GM10266 (cell line): Measurements from ENCODE around the gene JMJD6.
"Not testable (repeated sequence)": the region's sequence is repeated elsewhere in the genome, so short reads cannot be mapped to it uniquely, and the experiment has no call there.

Experiments
- DNase-seq: peaks from one replicate; pipeline ENCODE4 v3.0.0; 2012; ENCODE audit errors: extremely low spot score
- TF ChIP-seq, protein P1 (sequence below): IDR thresholded peaks from 2 replicates; pipeline ENCODE4 v1.5.1; 2012; ENCODE audit warnings: mild to moderate bottlenecking, low read depth; ENCODE audit not compliant: control insufficient read depth, insufficient read depth; ENCODE audit errors: missing control alignments

The JMJD6 gene

DNA sequence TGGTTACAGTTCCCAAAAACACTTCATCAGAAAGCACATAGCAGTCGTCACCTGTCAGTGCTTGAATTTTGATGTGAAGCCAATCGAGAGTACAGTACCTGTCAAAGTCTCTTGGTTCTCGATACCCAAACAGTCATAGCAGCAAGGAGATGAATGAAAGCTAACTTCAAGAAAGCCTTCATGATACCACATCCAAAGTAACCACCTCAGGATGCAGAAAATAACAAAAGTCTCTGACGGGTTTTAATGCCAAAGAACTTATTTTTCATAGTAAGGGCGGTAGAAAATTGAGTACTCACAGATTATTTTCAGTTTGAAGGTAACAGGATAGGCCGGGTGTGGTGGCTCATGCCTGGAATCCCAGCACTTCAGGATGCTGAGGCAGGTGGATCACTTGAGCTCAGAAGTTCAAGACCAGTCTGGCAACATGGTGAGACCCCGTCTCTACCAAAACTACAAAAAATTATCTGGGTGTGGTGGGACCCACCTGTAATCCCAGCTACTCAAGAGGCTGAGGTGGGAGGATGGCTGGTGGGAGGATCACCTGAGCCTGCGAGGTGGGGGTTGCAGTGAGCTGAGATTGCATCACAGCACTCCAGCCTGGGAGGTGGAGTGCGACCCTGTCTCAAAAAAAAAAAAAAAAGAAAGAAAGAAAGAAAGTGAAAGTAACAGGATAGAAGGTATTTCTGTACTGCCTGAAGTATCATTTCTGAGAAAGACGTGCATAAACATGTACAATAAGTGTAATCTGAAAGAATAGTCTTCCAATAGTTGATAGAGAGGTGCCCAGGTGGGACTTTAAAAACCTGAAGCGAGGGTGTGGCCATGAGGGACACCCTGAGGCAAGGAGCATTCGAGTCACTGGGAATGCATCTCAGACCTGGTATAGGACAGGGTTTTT lies 26.9 kb upstream of the JMJD6 start:
- DNase-seq: no peak
- TF ChIP-seq, protein P1, sequence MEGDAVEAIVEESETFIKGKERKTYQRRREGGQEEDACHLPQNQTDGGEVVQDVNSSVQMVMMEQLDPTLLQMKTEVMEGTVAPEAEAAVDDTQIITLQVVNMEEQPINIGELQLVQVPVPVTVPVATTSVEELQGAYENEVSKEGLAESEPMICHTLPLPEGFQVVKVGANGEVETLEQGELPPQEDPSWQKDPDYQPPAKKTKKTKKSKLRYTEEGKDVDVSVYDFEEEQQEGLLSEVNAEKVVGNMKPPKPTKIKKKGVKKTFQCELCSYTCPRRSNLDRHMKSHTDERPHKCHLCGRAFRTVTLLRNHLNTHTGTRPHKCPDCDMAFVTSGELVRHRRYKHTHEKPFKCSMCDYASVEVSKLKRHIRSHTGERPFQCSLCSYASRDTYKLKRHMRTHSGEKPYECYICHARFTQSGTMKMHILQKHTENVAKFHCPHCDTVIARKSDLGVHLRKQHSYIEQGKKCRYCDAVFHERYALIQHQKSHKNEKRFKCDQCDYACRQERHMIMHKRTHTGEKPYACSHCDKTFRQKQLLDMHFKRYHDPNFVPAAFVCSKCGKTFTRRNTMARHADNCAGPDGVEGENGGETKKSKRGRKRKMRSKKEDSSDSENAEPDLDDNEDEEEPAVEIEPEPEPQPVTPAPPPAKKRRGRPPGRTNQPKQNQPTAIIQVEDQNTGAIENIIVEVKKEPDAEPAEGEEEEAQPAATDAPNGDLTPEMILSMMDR: no peak

DNA sequence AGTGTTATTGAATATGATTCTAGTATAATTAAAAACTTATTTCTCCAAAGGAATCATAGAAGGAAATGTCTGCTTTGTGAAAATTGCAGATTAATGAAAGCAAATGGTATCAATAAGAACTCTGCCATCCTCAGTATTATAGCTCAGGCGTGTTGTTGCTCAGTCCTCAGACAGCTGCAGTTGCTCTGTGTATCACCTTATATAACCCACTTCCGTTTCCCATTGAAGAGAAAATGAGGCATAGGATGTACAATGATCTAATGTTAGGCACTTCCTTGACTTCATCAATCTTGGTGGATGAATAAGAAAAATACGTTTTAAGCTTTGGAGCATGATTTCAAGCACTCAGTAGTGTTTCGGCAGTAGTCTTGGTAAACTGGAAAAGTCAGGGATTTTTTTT lies 25.6 kb upstream of the JMJD6 start:
- TF ChIP-seq, protein P1: no peak
- no peak for DNase-seq

DNA sequence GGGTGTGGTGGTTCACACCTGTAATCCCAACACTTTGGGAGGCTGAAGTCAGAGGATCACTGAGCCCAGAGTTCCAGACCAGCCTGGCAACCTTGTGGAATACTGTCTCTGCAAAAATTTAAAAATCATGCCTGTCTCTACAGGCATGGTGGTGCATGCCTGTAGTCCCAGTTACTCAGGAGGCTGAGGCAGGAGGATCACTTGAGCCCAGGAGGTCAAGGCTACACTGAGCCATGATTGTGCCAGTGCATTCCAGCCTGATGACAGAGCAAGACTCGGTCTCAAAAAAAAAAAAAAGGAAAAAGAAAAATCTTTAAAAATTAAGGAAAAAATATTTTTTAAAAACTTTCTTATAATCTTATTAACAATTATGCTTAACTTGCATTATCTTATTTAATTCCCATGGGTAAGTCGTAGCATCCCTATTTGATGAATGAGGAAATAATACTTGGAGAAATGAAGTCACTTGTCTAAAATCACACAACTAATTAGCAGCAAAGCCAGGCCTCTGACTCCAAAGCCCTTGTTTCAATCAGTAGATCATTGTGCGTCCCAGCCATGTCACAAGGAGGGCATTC lies 25.1 kb upstream of the JMJD6 start:
- TF ChIP-seq, protein P1: no peak
- no peak for DNase-seq

DNA sequence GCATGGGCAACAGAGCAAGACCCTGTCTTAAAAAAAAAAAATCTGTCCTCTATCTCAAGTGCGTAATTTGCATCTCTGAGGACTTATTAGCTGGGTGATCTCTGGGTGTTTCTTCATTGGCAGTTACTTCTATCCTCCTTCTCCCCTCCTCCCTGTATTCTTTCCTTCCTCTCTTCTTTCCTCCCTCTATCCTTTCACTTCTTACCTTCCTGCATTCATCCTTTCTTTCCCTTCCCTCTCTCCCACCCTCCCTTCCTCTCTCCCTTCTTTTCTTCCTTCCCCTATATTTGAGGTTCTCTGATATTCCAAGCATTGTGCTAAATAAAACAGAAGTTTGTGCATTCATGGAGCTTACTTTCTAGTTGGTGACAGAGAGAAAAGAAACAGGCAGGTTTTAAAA lies 22.3 kb upstream of the JMJD6 start:
- TF ChIP-seq, protein P1: no peak
- no peak for DNase-seq

DNA sequence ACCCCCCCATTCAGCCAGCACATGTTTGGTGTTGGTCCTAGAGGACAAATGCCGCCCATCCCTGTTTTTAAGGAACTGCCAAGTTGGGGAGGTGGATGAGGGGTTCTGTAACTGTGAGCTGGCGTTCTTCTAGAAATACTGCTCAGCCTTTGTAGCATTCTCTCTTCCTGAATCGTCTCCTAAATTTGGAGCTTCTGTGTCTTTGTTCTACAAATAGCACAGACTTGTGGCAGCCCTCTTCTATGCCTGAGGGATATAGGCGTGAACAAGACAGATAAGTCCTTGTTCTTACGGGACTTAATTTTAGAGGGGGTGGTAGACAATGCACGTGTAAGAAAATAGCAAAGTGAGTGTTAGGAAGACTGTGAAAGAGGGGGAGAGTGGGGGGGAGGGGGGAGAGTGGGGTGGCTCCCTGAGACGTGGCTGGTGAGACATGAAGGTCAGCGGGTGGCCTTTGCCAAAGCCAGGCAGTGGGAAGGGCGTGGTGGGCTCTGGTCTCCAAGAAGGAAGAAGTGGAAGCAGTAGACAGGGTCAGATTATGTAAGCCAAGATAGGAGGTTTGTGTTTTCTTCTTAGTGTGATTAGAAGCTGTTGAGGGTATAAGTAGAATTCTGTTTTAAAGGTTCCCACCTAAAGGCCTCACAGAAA lies 21.4 kb upstream of the JMJD6 start:
- DNase-seq: no peak
- TF ChIP-seq, protein P1: no peak

DNA sequence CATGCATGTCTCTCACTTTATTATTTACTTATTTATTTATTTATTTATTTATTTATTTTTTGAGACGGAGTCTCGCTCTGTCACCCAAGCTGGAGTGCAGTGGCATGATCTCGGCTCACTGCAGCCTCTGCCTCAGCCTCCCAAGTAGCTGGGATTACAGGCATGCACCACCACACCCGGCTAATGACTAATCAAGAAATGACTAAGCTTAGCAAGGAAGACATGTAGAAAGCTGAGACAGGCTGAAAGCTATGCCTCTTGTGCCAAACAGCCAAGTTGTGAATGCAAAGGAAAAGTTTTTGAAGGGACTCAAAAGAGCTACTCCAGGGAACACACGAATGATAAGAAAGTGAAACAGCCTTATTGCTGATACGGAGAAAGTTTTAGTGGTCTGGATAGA lies 19.4 kb upstream of the JMJD6 start:
- not testable (repeated sequence) for DNase-seq

DNA sequence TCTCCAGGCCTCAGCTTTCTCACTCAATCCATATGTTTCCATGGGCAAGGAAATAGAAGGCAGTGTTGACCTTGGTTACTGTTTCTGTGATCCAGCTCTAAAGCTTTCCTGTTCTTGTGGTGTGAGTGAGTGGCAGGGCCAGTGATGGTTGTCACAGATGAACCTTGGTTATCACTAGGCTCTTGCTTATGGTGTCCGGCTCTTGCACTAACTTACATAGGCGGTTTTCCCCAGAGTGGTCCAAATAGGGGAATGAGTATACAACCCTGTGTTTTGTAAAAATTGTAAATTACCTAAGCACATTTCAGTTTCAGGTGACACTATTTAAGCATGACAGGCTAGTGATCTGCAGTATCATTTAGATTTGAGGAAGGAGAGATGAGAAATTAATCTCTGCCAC lies 18.3 kb upstream of the JMJD6 start:
- TF ChIP-seq, protein P1: no peak
- DNase-seq: no peak
